CD14-positive monocyte (primary cell): ENCODE measurements around the gene BRSK2. TPM values are rescaled to one million over a fixed set of nuclear protein-coding genes. Genes with fewer than 3 reads are reported as not detected.
"Not testable (repeated sequence)": the region's sequence is repeated elsewhere in the genome, so short reads cannot be mapped to it uniquely, and the experiment has no call there.

ENCODE experiments used
- DNase-seq, 3 donors: peaks; one replicate each; pipeline ENCODE4 v3.0.0-alpha.2; 2011 to 2022
- H2AFZ ChIP-seq: 2 replicates; pipeline ENCODE4 v1.6.0; 2012; ENCODE audit warnings: mild to moderate bottlenecking, low read depth, low read length, inconsistent platforms; ENCODE audit not compliant: insufficient read depth, poor library complexity, severe bottlenecking
- H3K27ac ChIP-seq, 2 donors: 1 replicate in 1 of 2; 2 replicates in 1 of 2; pipeline ENCODE4 v1.5.1; 2012 to 2013; ENCODE audit warnings: low read length in 2 of 2, control low read depth in 1 of 2, inconsistent platforms in 1 of 2, low read depth in 1 of 2, mild to moderate bottlenecking in 1 of 2
- H3K27me3 ChIP-seq, 2 donors: one replicate each; pipeline versions ENCODE4 v1.6.0 to v1.6.1; 2011 to 2013; ENCODE audit warnings: low read length in 2 of 2; ENCODE audit not compliant: control insufficient read depth in 2 of 2, insufficient read depth in 2 of 2
- H3K36me3 ChIP-seq, 2 donors: replicated peaks in 1 of 2; 1 replicate in 1 of 2; 2 replicates in 1 of 2; pipeline versions ENCODE4 v1.5.1 to v1.6.1; 2012 to 2013; ENCODE audit warnings: low read length in 2 of 2, control low read depth in 1 of 2, inconsistent platforms in 1 of 2, mild to moderate bottlenecking in 1 of 2; ENCODE audit not compliant: insufficient read depth in 2 of 2, control insufficient read depth in 1 of 2
- H3K4me1 ChIP-seq, 2 donors: 1 replicate in 1 of 2; 2 replicates in 1 of 2; pipeline versions ENCODE4 v1.5.1 to v1.6.1; 2012 to 2013; ENCODE audit warnings: low read length in 2 of 2, control low read depth in 1 of 2, inconsistent platforms in 1 of 2, mild to moderate bottlenecking in 1 of 2, moderate library complexity in 1 of 2; ENCODE audit not compliant: insufficient read depth in 2 of 2, control insufficient read depth in 1 of 2
- H3K4me2 ChIP-seq: replicated peaks from 2 replicates; pipeline ENCODE3; 2012; ENCODE audit warnings: low read length, moderate library complexity, mild to moderate bottlenecking; ENCODE audit not compliant: poor library complexity, severe bottlenecking; ENCODE audit errors: extremely low read depth
- H3K4me3 ChIP-seq, 3 experiments: fragments of 200-600 bp in 1 of 3; sonication (generic) in 1 of 3; replicated peaks in 1 of 3; 1 replicate in 2 of 3; 2 replicates in 1 of 3; pipeline ENCODE4 v1.5.1; 2011 to 2013; ENCODE audit warnings: low read length in 3 of 3, mild to moderate bottlenecking in 3 of 3, control low read depth in 2 of 3, low read depth in 2 of 3, inconsistent platforms in 1 of 3, moderate library complexity in 1 of 3
- H3K79me2 ChIP-seq: 2 replicates; pipeline ENCODE4 v1.6.0; 2012; ENCODE audit warnings: mild to moderate bottlenecking, control low read depth, inconsistent platforms, low read length, moderate library complexity; ENCODE audit not compliant: insufficient read depth
- H3K9ac ChIP-seq: 2 replicates; pipeline ENCODE4 v1.6.0; 2017; ENCODE audit warnings: low read length, mild to moderate bottlenecking; ENCODE audit not compliant: insufficient read depth, poor library complexity, severe bottlenecking
- H3K9me3 ChIP-seq, 2 donors: replicated peaks in 1 of 2; 1 replicate in 1 of 2; 2 replicates in 1 of 2; pipeline versions ENCODE4 v1.5.1 to v1.6.1; 2012 to 2013; ENCODE audit warnings: low read length in 2 of 2, control low read depth in 1 of 2; ENCODE audit not compliant: control insufficient read depth in 1 of 2, insufficient read depth in 1 of 2
- H4K20me1 ChIP-seq: 2 replicates; pipeline ENCODE4 v1.6.0; 2012; ENCODE audit warnings: mild to moderate bottlenecking, low read length, control low read depth, moderate library complexity; ENCODE audit not compliant: insufficient read depth
- H3K27ac Mint-ChIP-seq, 7 donors: one replicate each; pipeline ENCODE4 v1.8.0; 2020; ENCODE audit warnings: mild to moderate bottlenecking in 7 of 7, mixed read lengths in 7 of 7, moderate library complexity in 6 of 7, inconsistent platforms in 2 of 7
- H3K27me3 Mint-ChIP-seq, 3 donors: one replicate each; pipeline ENCODE4 v1.8.0; 2021 to 2022; ENCODE audit warnings: low read depth in 3 of 3, mild to moderate bottlenecking in 3 of 3, mixed read lengths in 3 of 3, moderate library complexity in 3 of 3, inconsistent platforms in 1 of 3
- H3K36me3 Mint-ChIP-seq, 2 donors: one replicate each; pipeline ENCODE4 v1.8.0; 2020; ENCODE audit warnings: mixed read lengths in 2 of 2, inconsistent platforms in 1 of 2, mild to moderate bottlenecking in 1 of 2
- H3K4me1 Mint-ChIP-seq: one replicate; pipeline ENCODE4 v1.8.0; 2020; ENCODE audit warnings: mild to moderate bottlenecking, mixed read lengths
- H3K4me3 Mint-ChIP-seq, 2 donors: one replicate each; pipeline ENCODE4 v1.8.0; 2020; ENCODE audit warnings: mild to moderate bottlenecking in 2 of 2, mixed read lengths in 2 of 2, moderate library complexity in 1 of 2
- H3K9me3 Mint-ChIP-seq, 7 donors: one replicate each; pipeline ENCODE4 v1.8.0; 2020 to 2022; ENCODE audit warnings: mixed read lengths in 7 of 7, mild to moderate bottlenecking in 6 of 7, moderate library complexity in 6 of 7, inconsistent platforms in 2 of 7
- WGBS: methylation state at CpG from one replicate; pipeline ENCODE4 v1.1.5; 2013; ENCODE audit warnings: missing lambda C conversion rate; ENCODE audit not compliant: insufficient coverage; 5-methylcytosine and 5-hydroxymethylcytosine counted together
- intact Hi-C, 2 donors: fragments of 100-400 bp; cut with micrococcal nuclease; formaldehyde crosslinking; loops; one replicate each; pipeline versions ENCODE4 v1.15.0 to v1.15.1; 2023
- polyA plus RNA-seq, 3 donors: library from polyadenylated mRNA; depleted of rRNA in 1 of 3; unstranded in 2 of 3; stranded (reverse) in 1 of 3; fragments of 300-500 nt in 2 of 3; fragments of >200 nt in 1 of 3; fragmentation: Illumina TruSeq in 2 of 3; gene quantifications; 1 replicate in 2 of 3; 2 replicates in 1 of 3; pipeline ENCODE4 v1.2.3, GENCODE V29; 2012 to 2021
- TF ChIP-seq, protein P1 (sequence below): fragments of 200-600 bp; IDR thresholded peaks from one replicate; pipeline ENCODE4 v1.8.0; 2022; ENCODE audit warnings: antibody characterized with exemption, mild to moderate bottlenecking

BRSK2 gene
- polyA plus RNA-seq, 3 donors, result 0.13 TPM; not detected in 2

DNA sequence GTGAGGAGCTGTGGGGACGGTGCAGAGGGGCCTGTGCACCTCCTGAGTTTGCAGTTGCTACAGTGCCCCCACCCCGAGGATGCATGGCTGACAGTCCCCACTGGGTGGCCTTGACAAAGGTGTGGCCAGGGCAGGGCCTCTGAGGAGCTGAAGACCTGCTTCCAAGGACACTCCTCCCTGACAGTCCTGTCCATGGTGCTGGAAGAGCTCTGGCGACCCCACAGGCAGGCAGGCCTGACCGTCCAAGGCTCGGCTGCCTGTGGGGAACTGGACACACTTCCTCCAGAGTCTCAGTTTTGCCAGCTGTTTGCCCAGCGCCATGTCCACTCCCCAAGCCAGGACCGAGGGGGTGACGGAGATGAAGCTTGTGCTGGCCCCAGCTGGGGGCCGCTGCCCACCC lies 32.7 kb downstream of the BRSK2 start:
- intact Hi-C loops, result no loop called here
- Histone ChIP-seq H3K27me3 (no peaks in the 10 kb centered on the region), H4K20me1 (no peaks in the 10 kb centered on the region), H3K27ac (no peak overlapping the region), H3K9me3 (peaks cover 22 to 34% of the 10 kb centered on the region in 2 donors), H3K4me1 (no peaks in the 10 kb centered on the region), H3K4me2 (no peak overlapping the region), H3K9ac (no peak overlapping the region), H3K36me3 (no peaks in the 10 kb centered on the region), H3K79me2 (no peaks in the 10 kb centered on the region), H2AFZ (no peak overlapping the region), H3K4me3 (no peak overlapping the region)
- Mint-ChIP-seq H3K36me3 (no peaks in the 10 kb centered on the region), H3K4me3 (no peak overlapping the region), H3K27ac (no peak overlapping the region), H3K9me3 (peaks cover 17 to 33% (median 24%) of the 10 kb centered on the region in 7 donors), H3K4me1 (no peaks in the 10 kb centered on the region), H3K27me3 (peaks cover 0 to 4% (median 1%) of the 10 kb centered on the region in 3 donors)
- WGBS, result 69% methylated on average over 5 of the region's 9 CpGs
- TF ChIP-seq, protein P1, sequence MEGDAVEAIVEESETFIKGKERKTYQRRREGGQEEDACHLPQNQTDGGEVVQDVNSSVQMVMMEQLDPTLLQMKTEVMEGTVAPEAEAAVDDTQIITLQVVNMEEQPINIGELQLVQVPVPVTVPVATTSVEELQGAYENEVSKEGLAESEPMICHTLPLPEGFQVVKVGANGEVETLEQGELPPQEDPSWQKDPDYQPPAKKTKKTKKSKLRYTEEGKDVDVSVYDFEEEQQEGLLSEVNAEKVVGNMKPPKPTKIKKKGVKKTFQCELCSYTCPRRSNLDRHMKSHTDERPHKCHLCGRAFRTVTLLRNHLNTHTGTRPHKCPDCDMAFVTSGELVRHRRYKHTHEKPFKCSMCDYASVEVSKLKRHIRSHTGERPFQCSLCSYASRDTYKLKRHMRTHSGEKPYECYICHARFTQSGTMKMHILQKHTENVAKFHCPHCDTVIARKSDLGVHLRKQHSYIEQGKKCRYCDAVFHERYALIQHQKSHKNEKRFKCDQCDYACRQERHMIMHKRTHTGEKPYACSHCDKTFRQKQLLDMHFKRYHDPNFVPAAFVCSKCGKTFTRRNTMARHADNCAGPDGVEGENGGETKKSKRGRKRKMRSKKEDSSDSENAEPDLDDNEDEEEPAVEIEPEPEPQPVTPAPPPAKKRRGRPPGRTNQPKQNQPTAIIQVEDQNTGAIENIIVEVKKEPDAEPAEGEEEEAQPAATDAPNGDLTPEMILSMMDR, result no peak
- no peak for DNase-seq

DNA sequence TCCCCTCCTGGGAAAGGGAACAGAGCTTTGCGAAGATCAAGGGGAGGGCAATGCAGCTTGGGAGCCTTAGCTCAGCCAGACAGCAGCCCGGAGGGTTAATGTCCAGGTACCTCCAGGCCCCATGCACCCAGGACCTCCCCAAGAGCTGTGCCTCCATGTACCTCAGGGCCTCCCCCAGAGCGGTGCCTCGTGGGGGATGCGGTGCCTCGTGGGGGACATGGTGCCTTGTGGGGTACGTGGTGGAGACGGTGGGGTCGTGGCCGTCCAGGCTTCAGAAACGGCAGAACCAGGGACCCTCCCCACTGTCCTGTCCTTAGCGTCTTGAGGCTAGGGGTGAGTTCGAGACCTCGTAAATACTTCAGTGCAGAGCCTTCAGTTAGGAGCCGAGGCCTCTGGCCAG lies 33.2 kb downstream of the BRSK2 start:
- Histone ChIP-seq H3K79me2 (no peaks in the 10 kb centered on the region), H3K9me3 (peaks cover 20 to 29% of the 10 kb centered on the region in 2 donors), H3K27ac (no peak overlapping the region), H3K9ac (no peak overlapping the region), H4K20me1 (no peaks in the 10 kb centered on the region), H3K36me3 (no peaks in the 10 kb centered on the region), H3K4me2 (no peak overlapping the region), H3K4me1 (no peaks in the 10 kb centered on the region), H3K4me3 (no peak overlapping the region), H3K27me3 (no peaks in the 10 kb centered on the region), H2AFZ (no peak overlapping the region)
- H3K4me3 Mint-ChIP-seq, result no peak overlapping the region
- DNase-seq, result no peak
- WGBS, result 87% methylated on average over 3 of the region's 15 CpGs
- no peak overlapping the region for H3K27ac Mint-ChIP-seq
- intact Hi-C loops, result no loop called here
- H3K9me3 Mint-ChIP-seq, result peaks cover 17 to 29% (median 23%) of the 10 kb centered on the region in 7 donors
- no peaks in the 10 kb centered on the region for H3K36me3 Mint-ChIP-seq
- H3K27me3 Mint-ChIP-seq, result peaks cover 0 to 4% (median 1%) of the 10 kb centered on the region in 3 donors
- no peaks in the 10 kb centered on the region for H3K4me1 Mint-ChIP-seq
- TF ChIP-seq, protein P1, result no peak

DNA sequence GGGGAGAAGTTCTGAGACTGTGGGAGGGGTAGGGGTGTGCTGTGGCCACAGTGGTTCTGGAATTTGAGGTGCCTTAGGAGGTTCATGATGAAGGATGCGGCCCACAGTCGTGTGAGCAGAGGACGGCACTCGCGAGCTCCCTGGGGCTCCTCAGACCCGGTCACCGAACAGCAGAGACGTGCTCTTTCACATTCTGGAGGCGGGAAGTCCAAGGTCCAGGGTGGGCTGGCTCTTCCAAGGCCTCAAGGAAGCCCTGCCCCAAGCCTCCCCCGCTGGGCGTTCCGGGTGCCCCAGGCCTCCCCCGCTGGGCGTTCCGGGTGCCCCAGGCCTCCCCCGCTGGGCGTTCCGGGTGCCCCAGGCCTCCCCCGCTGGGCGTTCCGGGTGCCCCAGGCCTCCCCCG lies 33.7 kb downstream of the BRSK2 start:
- H3K36me3 ChIP-seq, H3K36me3 Mint-ChIP-seq, H3K4me3 Mint-ChIP-seq, DNase-seq, H3K4me3 ChIP-seq, H3K27me3 Mint-ChIP-seq, H3K4me2 ChIP-seq, H2AFZ ChIP-seq, H3K9ac ChIP-seq, intact Hi-C loops, H3K27me3 ChIP-seq, H3K27ac ChIP-seq, H4K20me1 ChIP-seq, H3K79me2 ChIP-seq, H3K4me1 ChIP-seq, H3K4me1 Mint-ChIP-seq: not testable (repeated sequence)
- peaks cover 16 to 25% of the 10 kb centered on the region in 2 donors for H3K9me3 ChIP-seq
- peak overlapping the region in 2 of 7 donors; percentile 3 to 57 for H3K27ac Mint-ChIP-seq
- peaks cover 17 to 25% (median 20%) of the 10 kb centered on the region in 7 donors for H3K9me3 Mint-ChIP-seq
- WGBS, result 98% methylated on average over 9 of the region's 22 CpGs
